Progenitor cell of endocrine pancreas (in vitro differentiated cells): ENCODE data around the gene WNK3. TPM values are rescaled to one million over a fixed set of nuclear protein-coding genes. Genes with fewer than 3 reads are reported as not detected.

Source experiments
- DNase-seq: peaks from one replicate; pipeline ENCODE4 v3.0.0; 2021; ENCODE audit warnings: low spot score; ENCODE audit not compliant: unreplicated experiment
- H3K27ac Mint-ChIP-seq: 2 replicates; pipeline ENCODE4 v1.8.0; 2021; ENCODE audit warnings: mild to moderate bottlenecking, moderate library complexity, mixed read lengths
- H3K27me3 Mint-ChIP-seq: 2 replicates; pipeline ENCODE4 v1.8.0; 2021; ENCODE audit warnings: mixed read lengths
- H3K36me3 Mint-ChIP-seq: 2 replicates; pipeline ENCODE4 v1.8.0; 2022; ENCODE audit warnings: mixed read lengths; ENCODE audit not compliant: insufficient read depth
- H3K4me1 Mint-ChIP-seq: 2 replicates; pipeline ENCODE4 v1.8.0; 2021; ENCODE audit warnings: low read depth, mixed read lengths
- H3K4me3 Mint-ChIP-seq: 2 replicates; pipeline ENCODE4 v1.8.0; 2021; ENCODE audit warnings: low read depth, mild to moderate bottlenecking, moderate library complexity, mixed read lengths
- H3K9me3 Mint-ChIP-seq: 2 replicates; pipeline ENCODE4 v1.8.0; 2021; ENCODE audit warnings: low read depth, mixed read lengths
- CTCF ChIP-seq: fragments of 200-600 bp; sonication (generic); IDR thresholded peaks from one replicate; pipeline ENCODE4 v1.5.0; 2021; ENCODE audit warnings: antibody characterized with exemption, mild to moderate bottlenecking; ENCODE audit not compliant: unreplicated experiment
- total RNA-seq: library from RNA; stranded (reverse); gene quantifications from 2 replicates; pipeline ENCODE4 v1.2.1, GENCODE V29; 2021

Gene WNK3
- total RNA-seq, 1 donor from 2014 or later = 22.9 TPM

- H3K27ac Mint-ChIP-seq = no peak overlapping the region
- H3K4me3 Mint-ChIP-seq = no peak overlapping the region
- no peak for DNase-seq
- peaks cover 10% of the 10 kb centered on the region for H3K9me3 Mint-ChIP-seq
- H3K27me3 Mint-ChIP-seq = no peaks in the 10 kb centered on the region
- H3K4me1 Mint-ChIP-seq = peaks cover 2% of the 10 kb centered on the region
- peaks cover 7% of the 10 kb centered on the region for H3K36me3 Mint-ChIP-seq
- no peak for TF ChIP-seq CTCF
These were observed 186.8 kb downstream of the WNK3 start for GRCh38 chrX:54171091-54171490.

- Mint-ChIP-seq H3K36me3 (peaks cover 2% of the 10 kb centered on the region), H3K27me3 (no peaks in the 10 kb centered on the region), H3K9me3 (peaks cover 15% of the 10 kb centered on the region), H3K27ac (no peak overlapping the region), H3K4me3 (no peak overlapping the region), H3K4me1 (peaks cover 5% of the 10 kb centered on the region)
- no peak for DNase-seq
- no peak for TF ChIP-seq CTCF
These were observed 190.9 kb downstream of the WNK3 start for GRCh38 chrX:54166915-54167314.

- H3K9me3 Mint-ChIP-seq = peaks cover 11% of the 10 kb centered on the region
- DNase-seq = no peak
- no peaks in the 10 kb centered on the region for H3K27me3 Mint-ChIP-seq
- no peak for TF ChIP-seq CTCF
- peaks cover 9% of the 10 kb centered on the region for H3K36me3 Mint-ChIP-seq
- H3K27ac Mint-ChIP-seq = no peak overlapping the region
- H3K4me3 Mint-ChIP-seq = no peak overlapping the region
- no peaks in the 10 kb centered on the region for H3K4me1 Mint-ChIP-seq
These were observed 200.3 kb downstream of the WNK3 start for GRCh38 chrX:54157561-54157960.

Other genes with a start within 250 kb of the WNK3 start
- gene FAM120C, start 174.8 kb downstream of the WNK3 start, total RNA-seq = 12.4 and 14.0 TPM in 2 replicates
- 30.6 and 31.5 TPM in 2 replicates for gene TSR2, start 82.4 kb upstream of the WNK3 start, total RNA-seq
- 23.6 and 24.7 TPM in 2 replicates for gene FGD1, start 138.2 kb upstream of the WNK3 start, total RNA-seq
- 42.1 and 43.7 TPM in 2 replicates for gene GNL3L, start 172.2 kb upstream of the WNK3 start, total RNA-seq